NB4 (cell line): ENCODE measurements around the gene RANBP17.

ENCODE experiments used
- DNase-seq: peaks from one replicate; pipeline ENCODE4 v3.0.0; 2010; ENCODE audit warnings: low read depth
- H3K4me3 ChIP-seq: one replicate; pipeline ENCODE4 v1.5.1; 2011; ENCODE audit warnings: mild to moderate bottlenecking, low read depth, low read length, moderate library complexity
- CTCF ChIP-seq: IDR thresholded peaks from one replicate; pipeline ENCODE4 v1.5.1; 2012; ENCODE audit warnings: low read depth, low read length
- MAX ChIP-seq: IDR thresholded peaks from 2 replicates; pipeline ENCODE4 v1.6.1; 2011; ENCODE audit warnings: low read depth, low read length
- MYC ChIP-seq: IDR thresholded peaks from 2 replicates; pipeline ENCODE4 v1.6.1; 2011; ENCODE audit warnings: low read depth, low read length
- POLR2A ChIP-seq: IDR thresholded peaks from 2 replicates; pipeline ENCODE4 v1.6.1; 2011; ENCODE audit warnings: mild to moderate bottlenecking; ENCODE audit not compliant: insufficient read length; ENCODE audit errors: extremely low read depth

RANBP17 gene

GRCh38 chr5:171137768-171138525 lies 276.1 kb downstream of the RANBP17 start:
- TF ChIP-seq MAX (no peak), CTCF (no peak), POLR2A (no peak), MYC (no peak)
- H3K4me3 ChIP-seq = no peak overlapping the region
- no peak for DNase-seq

GRCh38 chr5:171139227-171139626 lies 277.4 kb downstream of the RANBP17 start:
- DNase-seq = no peak
- TF ChIP-seq POLR2A (no peak), CTCF (no peak), MAX (no peak), MYC (no peak)
- no peak overlapping the region for H3K4me3 ChIP-seq

GRCh38 chr5:171142617-171143016 lies 280.8 kb downstream of the RANBP17 start:
- TF ChIP-seq MYC = no peak
- TF ChIP-seq POLR2A = no peak
- TF ChIP-seq CTCF = no peak
- no peak for TF ChIP-seq MAX
- H3K4me3 ChIP-seq = no peak overlapping the region
- DNase-seq = no peak

GRCh38 chr5:171143171-171143570 lies 281.4 kb downstream of the RANBP17 start:
- TF ChIP-seq POLR2A (no peak), MYC (no peak), MAX (no peak), CTCF (no peak)
- no peak overlapping the region for H3K4me3 ChIP-seq
- no peak for DNase-seq

- DNase-seq = no peak
- TF ChIP-seq POLR2A = no peak
- no peak for TF ChIP-seq MAX
- no peak for TF ChIP-seq MYC
- TF ChIP-seq CTCF = no peak
These were observed 282.1 kb downstream of the RANBP17 start for GRCh38 chr5:171143926-171144325.

More at GRCh38 chr5:171143926-171144325, 282.1 kb downstream of the RANBP17 start:
- no peak overlapping the region for H3K4me3 ChIP-seq
